Measurements from ENCODE around the gene ZNF76.

DNA sequence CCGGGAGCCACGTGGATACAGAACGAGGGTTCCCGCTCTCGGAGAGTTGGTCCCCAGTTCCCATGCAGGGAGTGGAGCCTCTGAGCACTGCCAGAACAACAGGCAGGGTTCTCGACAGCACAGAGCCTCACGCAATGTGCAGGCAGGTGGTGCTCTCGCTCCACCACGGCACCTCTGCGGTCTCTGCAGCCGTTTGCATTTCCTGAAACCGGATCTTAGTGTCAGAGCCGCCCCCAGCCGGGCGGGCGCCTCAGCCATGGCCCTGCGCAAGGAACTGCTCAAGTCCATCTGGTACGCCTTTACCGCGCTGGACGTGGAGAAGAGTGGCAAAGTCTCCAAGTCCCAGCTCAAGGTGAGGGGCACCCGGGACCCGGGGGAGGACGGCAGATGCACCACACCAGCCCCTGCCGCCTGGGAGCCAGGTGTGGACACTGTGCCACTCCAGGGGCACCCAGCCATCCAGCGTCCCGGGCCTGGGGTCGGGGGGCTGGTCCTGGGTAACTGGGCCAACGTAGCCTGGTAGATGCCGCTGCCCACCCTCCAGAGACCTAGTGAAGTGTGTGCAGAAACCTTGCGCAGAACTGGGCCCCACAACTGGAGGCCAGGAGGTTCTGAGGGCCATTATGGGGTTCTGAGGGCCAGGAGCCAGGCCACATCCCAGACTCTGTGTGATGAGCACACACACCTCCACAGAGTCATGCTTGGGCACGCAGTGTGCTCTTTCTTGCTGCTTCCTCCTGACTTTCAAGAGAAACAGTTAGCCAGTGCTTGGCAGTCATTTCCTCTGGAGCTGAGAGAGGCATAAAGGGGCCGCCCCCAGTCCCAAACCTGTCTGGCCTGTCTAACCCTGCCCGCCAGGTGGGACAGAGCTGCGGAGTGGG is 38.3 kb downstream of the ZNF76 start, which contains the start of gene DEF6:
- TF ChIP-seq SIN3A (IDR thresholded peaks at IDR 0.05; ENCODE audit: borderline replicate concordance, insufficient read depth, low read length) (no peak), POLR2AphosphoS5 (IDR thresholded peaks at IDR 0.05; ENCODE audit: low read depth, low read length) (no peak)
- TF ChIP-seq, protein P1, sequence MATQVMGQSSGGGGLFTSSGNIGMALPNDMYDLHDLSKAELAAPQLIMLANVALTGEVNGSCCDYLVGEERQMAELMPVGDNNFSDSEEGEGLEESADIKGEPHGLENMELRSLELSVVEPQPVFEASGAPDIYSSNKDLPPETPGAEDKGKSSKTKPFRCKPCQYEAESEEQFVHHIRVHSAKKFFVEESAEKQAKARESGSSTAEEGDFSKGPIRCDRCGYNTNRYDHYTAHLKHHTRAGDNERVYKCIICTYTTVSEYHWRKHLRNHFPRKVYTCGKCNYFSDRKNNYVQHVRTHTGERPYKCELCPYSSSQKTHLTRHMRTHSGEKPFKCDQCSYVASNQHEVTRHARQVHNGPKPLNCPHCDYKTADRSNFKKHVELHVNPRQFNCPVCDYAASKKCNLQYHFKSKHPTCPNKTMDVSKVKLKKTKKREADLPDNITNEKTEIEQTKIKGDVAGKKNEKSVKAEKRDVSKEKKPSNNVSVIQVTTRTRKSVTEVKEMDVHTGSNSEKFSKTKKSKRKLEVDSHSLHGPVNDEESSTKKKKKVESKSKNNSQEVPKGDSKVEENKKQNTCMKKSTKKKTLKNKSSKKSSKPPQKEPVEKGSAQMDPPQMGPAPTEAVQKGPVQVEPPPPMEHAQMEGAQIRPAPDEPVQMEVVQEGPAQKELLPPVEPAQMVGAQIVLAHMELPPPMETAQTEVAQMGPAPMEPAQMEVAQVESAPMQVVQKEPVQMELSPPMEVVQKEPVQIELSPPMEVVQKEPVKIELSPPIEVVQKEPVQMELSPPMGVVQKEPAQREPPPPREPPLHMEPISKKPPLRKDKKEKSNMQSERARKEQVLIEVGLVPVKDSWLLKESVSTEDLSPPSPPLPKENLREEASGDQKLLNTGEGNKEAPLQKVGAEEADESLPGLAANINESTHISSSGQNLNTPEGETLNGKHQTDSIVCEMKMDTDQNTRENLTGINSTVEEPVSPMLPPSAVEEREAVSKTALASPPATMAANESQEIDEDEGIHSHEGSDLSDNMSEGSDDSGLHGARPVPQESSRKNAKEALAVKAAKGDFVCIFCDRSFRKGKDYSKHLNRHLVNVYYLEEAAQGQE (IDR thresholded peaks at IDR 0.05; ENCODE audit: insufficient read depth in 1 of 2, low read depth in 2 of 2, low read length in 2 of 2) = no peak

Measured in PFSK-1 (cell line).